GM06990 (cell line): ENCODE data around the gene PDE1A.

Experiments used
- DNase-seq: peaks from one replicate; pipeline ENCODE4 v3.0.0-alpha.2; 2011; ENCODE audit not compliant: insufficient read length; ENCODE audit errors: extremely low read depth
- H3K27me3 ChIP-seq: replicated peaks from 2 replicates; pipeline ENCODE4 v1.6.0; 2011; ENCODE audit warnings: low read length; ENCODE audit not compliant: control insufficient read depth, insufficient read depth
- H3K36me3 ChIP-seq: 2 replicates; pipeline ENCODE4 v1.5.1; 2011; ENCODE audit warnings: low read length; ENCODE audit not compliant: control insufficient read depth, insufficient read depth
- H3K4me3 ChIP-seq: replicated peaks from 2 replicates; pipeline ENCODE4 v1.5.1; 2011; ENCODE audit warnings: low read depth, mild to moderate bottlenecking, control low read depth, low read length
- TF ChIP-seq, protein P1 (sequence below): IDR thresholded peaks from 2 replicates; pipeline ENCODE4 v1.5.1; 2011; ENCODE audit warnings: low read length, control low read depth, mild to moderate bottlenecking, inconsistent platforms; ENCODE audit not compliant: insufficient read depth, poor library complexity, severe bottlenecking

The PDE1A gene

GRCh38 chr2:182134201-182134600, 292.6 kb downstream of the PDE1A start:
- H3K27me3 ChIP-seq = no peaks in the 10 kb centered on the region
- no peaks in the 10 kb centered on the region for H3K36me3 ChIP-seq
- no peak overlapping the region for H3K4me3 ChIP-seq
- TF ChIP-seq, protein P1, sequence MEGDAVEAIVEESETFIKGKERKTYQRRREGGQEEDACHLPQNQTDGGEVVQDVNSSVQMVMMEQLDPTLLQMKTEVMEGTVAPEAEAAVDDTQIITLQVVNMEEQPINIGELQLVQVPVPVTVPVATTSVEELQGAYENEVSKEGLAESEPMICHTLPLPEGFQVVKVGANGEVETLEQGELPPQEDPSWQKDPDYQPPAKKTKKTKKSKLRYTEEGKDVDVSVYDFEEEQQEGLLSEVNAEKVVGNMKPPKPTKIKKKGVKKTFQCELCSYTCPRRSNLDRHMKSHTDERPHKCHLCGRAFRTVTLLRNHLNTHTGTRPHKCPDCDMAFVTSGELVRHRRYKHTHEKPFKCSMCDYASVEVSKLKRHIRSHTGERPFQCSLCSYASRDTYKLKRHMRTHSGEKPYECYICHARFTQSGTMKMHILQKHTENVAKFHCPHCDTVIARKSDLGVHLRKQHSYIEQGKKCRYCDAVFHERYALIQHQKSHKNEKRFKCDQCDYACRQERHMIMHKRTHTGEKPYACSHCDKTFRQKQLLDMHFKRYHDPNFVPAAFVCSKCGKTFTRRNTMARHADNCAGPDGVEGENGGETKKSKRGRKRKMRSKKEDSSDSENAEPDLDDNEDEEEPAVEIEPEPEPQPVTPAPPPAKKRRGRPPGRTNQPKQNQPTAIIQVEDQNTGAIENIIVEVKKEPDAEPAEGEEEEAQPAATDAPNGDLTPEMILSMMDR = no peak
- no peak for DNase-seq

DNA sequence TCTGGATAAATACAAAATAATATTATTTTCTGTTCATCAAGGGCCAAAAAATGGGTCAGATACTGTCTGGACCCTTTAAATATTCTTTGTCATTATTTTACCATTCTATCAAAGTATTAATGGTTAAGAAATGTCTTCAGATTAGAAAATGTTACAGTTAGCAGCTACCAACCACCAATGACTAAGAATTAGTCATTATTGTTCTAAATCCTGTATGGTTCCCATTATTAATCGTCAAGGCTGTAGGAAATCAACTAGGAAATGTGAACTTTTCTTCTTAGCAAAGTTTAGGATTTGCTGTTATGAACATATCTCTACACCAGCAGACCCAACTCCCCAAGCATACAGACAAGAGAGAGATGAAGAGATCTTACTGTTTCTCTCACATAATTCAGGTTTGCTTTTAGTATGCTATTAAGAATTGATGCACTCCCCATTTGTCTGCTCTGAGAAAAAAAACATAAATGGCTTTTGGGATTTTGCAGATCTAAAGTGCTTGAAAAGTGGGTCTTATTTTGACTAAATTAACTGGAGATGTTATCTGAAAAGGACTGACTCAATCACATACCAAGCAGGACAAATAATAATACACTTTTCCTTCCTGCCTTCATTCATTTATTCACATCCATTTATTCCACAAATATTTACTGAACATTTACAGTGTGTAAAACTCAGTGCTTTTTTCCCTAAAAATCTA, 293.5 kb downstream of the PDE1A start:
- H3K36me3 ChIP-seq = no peaks in the 10 kb centered on the region
- no peak for DNase-seq
- TF ChIP-seq, protein P1 = no peak
- no peak overlapping the region for H3K4me3 ChIP-seq
- no peaks in the 10 kb centered on the region for H3K27me3 ChIP-seq

- H3K4me3 ChIP-seq = no peak overlapping the region
- DNase-seq = no peak
- H3K36me3 ChIP-seq = no peaks in the 10 kb centered on the region
- TF ChIP-seq, protein P1 = no peak
- H3K27me3 ChIP-seq = no peaks in the 10 kb centered on the region
Measured at GRCh38 chr2:182132605-182133004, 294.2 kb downstream of the PDE1A start.

DNA sequence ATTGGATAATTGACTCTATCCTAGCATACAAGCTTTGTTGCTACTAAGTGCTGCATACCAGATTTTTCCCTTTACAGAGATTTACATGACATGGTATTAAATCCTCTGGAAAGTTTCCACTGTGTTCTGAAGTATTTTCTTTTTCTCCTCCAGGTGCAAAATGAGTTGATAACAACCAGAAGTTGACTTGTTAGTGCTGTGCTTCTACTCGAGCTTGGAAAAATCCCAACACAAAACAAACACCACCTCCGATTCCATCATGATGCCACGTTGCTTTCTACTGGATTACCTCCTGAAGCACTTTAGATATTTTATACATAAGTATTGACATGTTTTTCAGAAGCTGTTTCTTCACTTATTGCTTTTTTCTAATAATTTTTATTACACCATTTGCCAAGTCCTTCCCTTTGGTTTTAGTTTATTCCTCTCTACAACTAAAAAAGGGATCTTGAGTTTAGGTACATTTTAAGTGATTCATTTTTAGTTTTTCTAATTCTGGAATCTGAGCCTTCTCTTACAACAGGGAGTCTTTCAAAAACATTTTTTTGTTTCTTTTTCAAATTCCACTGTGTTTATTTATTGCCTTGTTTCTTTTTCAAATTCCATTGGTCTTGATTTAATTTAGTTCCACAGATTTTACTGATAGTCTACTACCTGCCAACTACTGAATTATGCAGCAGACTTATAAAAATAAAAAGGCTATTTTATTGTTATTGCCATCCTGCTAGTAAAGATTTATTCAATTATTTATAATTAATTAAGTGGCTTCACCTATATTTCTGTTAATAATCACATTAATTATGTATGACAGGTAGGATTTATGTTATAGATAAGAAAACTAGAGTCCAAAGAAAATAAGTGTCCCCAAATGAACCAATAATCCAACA, 297.8 kb downstream of the PDE1A start:
- Histone ChIP-seq H3K36me3 (no peaks in the 10 kb centered on the region), H3K4me3 (no peak overlapping the region), H3K27me3 (no peaks in the 10 kb centered on the region)
- DNase-seq = no peak
- TF ChIP-seq, protein P1 = no peak

- TF ChIP-seq, protein P1 = no peak
- no peak for DNase-seq
- no peaks in the 10 kb centered on the region for H3K36me3 ChIP-seq
- no peak overlapping the region for H3K4me3 ChIP-seq
- H3K27me3 ChIP-seq = no peaks in the 10 kb centered on the region
Measured at GRCh38 chr2:182117196-182117595, 309.6 kb downstream of the PDE1A start.
